Measurements from ENCODE around the gene ZNF579.

- TF ChIP-seq CTCF (IDR thresholded peaks at IDR 0.05) (no peak), EZH2phosphoT487 (IDR thresholded peaks at IDR 0.05) (no peak), EZH2 (IDR thresholded peaks at IDR 0.05) (no peak)
Measured at GRCh38 chr19:55545443-55545842, 35.2 kb downstream of the ZNF579 start, which contains the start of gene SBK3.

Measured in neural progenitor cell (in vitro differentiated cells).